ENCODE measurements around the gene GJA3. TPM values are rescaled to one million over a fixed set of nuclear protein-coding genes. Genes with fewer than 3 reads are reported as not detected.

The GJA3 gene
- total and polyA plus RNA-seq, 4 donors: 0.02 to 0.05 TPM; not detected in 2

DNA sequence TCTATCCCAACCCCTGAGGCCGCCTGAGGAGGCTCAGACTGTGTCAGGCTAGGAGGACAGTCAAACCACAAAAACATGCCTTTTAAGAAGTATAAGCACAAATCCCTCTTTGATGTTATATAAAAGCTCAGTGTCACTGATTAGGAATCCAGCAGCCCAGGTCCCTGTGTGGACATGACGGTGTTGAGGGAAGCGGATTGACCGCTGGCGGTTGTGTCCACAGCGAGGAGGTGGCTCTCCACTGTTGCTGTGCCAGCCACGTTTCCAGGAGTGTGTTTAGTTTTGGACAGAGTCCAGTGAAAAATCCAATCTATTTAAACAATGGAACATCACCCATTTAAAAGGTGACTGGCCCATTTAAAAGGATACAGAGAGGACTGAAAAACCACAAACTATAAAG is 7.5 kb upstream of the GJA3 start:
- Histone ChIP-seq H3K4me3 (ENCODE audit: low read depth in 1 of 3, low read length in 3 of 3) (no peak overlapping the region), H3K36me3 (ENCODE audit: control insufficient read depth in 4 of 4, insufficient read depth in 3 of 4, low read depth in 1 of 4, low read length in 3 of 4) (no peaks in the 10 kb centered on the region), H3K4me1 (ENCODE audit: control insufficient read depth in 4 of 4, insufficient read depth in 4 of 4, low read length in 3 of 4) (peaks cover 0 to 2% (median 0%) of the 10 kb centered on the region in 4 donors), H3K9ac (ENCODE audit: low read depth in 1 of 2, low read length in 2 of 2) (no peak overlapping the region), H3K9me3 (ENCODE audit: control insufficient read depth in 4 of 4, low read length in 3 of 4) (no peaks in the 10 kb centered on the region), H3K27me3 (ENCODE audit: control insufficient read depth in 4 of 4, insufficient read depth in 4 of 4, low read length in 3 of 4) (no peaks in the 10 kb centered on the region), H3K27ac (ENCODE audit: low read depth in 1 of 2, low read length in 2 of 2) (no peak overlapping the region)
- DNase-seq (ENCODE audit: low spot score): no peak
- TF ChIP-seq MAX (IDR thresholded peaks at IDR 0.05) (no peak), SP1 (IDR thresholded peaks at IDR 0.05) (no peak), TAF1 (conservative IDR thresholded peaks at IDR 0.05) (no peak), FOXA1 (IDR thresholded peaks at IDR 0.05) (no peak), YY1 (IDR thresholded peaks at IDR 0.05) (no peak), CTCF (IDR thresholded peaks at IDR 0.05; ENCODE audit: low read depth, low read length, missing input control) (no peak), GABPA (IDR thresholded peaks at IDR 0.05 in 1 of 2, conservative IDR thresholded peaks at IDR 0.05 in 1 of 2) (no peak), RAD21 (IDR thresholded peaks at IDR 0.05) (no peak), RXRA (IDR thresholded peaks at IDR 0.05) (no peak), EGR1 (IDR thresholded peaks at IDR 0.05; ENCODE audit: low read depth in 2 of 2) (no peak), NR2F2 (IDR thresholded peaks at IDR 0.05) (no peak), HNF4A (conservative IDR thresholded peaks at IDR 0.05) (no peak), HNF4G (IDR thresholded peaks at IDR 0.05) (no peak), ZBTB33 (IDR thresholded peaks at IDR 0.05) (no peak), FOXA2 (IDR thresholded peaks at IDR 0.05) (no peak)
- TF ChIP-seq, protein P1, sequence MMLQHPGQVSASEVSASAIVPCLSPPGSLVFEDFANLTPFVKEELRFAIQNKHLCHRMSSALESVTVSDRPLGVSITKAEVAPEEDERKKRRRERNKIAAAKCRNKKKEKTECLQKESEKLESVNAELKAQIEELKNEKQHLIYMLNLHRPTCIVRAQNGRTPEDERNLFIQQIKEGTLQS (IDR thresholded peaks at IDR 0.05): no peak
- TF ChIP-seq, protein P2, sequence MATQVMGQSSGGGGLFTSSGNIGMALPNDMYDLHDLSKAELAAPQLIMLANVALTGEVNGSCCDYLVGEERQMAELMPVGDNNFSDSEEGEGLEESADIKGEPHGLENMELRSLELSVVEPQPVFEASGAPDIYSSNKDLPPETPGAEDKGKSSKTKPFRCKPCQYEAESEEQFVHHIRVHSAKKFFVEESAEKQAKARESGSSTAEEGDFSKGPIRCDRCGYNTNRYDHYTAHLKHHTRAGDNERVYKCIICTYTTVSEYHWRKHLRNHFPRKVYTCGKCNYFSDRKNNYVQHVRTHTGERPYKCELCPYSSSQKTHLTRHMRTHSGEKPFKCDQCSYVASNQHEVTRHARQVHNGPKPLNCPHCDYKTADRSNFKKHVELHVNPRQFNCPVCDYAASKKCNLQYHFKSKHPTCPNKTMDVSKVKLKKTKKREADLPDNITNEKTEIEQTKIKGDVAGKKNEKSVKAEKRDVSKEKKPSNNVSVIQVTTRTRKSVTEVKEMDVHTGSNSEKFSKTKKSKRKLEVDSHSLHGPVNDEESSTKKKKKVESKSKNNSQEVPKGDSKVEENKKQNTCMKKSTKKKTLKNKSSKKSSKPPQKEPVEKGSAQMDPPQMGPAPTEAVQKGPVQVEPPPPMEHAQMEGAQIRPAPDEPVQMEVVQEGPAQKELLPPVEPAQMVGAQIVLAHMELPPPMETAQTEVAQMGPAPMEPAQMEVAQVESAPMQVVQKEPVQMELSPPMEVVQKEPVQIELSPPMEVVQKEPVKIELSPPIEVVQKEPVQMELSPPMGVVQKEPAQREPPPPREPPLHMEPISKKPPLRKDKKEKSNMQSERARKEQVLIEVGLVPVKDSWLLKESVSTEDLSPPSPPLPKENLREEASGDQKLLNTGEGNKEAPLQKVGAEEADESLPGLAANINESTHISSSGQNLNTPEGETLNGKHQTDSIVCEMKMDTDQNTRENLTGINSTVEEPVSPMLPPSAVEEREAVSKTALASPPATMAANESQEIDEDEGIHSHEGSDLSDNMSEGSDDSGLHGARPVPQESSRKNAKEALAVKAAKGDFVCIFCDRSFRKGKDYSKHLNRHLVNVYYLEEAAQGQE (IDR thresholded peaks at IDR 0.05): no peak
- 41% methylated on average over 7 of the region's 7 CpGs for WGBS
